Measurements from ENCODE around the gene B4GALT2. TPM values are rescaled to one million over a fixed set of nuclear protein-coding genes. Genes with fewer than 3 reads are reported as not detected.

B4GALT2 gene
- total and polyA plus RNA-seq, 2 of the 8 experiments (the other 6 are each of a cell fraction or from before 2014, with no cell fraction given), result 56.5 to 121 TPM

DNA sequence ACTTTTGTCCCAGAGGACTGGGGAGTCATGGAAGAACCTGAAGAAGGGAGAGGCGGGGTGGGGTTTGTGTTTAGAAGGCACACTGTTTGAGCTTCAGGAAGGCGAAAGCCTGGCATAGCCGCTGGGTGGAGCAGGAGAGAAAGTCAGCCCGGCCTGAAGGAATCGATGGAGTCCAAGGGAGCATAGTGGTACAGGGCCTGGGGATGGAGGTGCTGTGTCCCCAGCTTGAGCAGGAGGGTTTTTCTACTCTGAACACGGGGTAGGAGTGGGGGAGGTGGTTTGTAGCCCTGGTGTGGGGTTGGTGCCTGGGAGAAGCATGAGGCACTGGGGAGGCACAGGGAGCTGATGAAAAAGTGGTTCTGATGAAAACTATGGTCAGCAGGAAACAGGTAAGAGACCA is 7.7 kb downstream of the B4GALT2 start:
- ChIA-PET CTCF (ENCODE audit: partially characterized antibody) (interaction anchor here (0.9 to 21.8 kb wide), 9 partner anchors 10 to 274 kb away, joined by 3 to 478 read pairs (median 5); partner anchors contain the start of gene ATP6V0B), POLR2A (ENCODE audit: partially characterized antibody) (interaction anchor here (0.7 to 13.6 kb wide), 6 partner anchors 9 to 77 kb away, joined by 3 to 189 read pairs (median 4); partner anchors contain the start of genes ATP6V0B, B4GALT2, DPH2 and IPO13)
- peaks cover 0 to 18% (median 6%) of the 10 kb centered on the region in 4 experiments; a peak in 3 of 8 replicates for H3K36me3 ChIP-seq (ENCODE audit: control insufficient read depth in 2 of 4, insufficient read depth in 4 of 4, low read length in 3 of 4)
- FAIRE-seq (no peak), DNase-seq (ENCODE audit: low read depth in 1 of 2, low spot score in 2 of 2) (no peak)
- H3K79me1 ChIP-seq (ENCODE audit: low read depth, low read length), result peaks cover 8% of the 10 kb centered on the region
- no peaks in the 10 kb centered on the region for H3K27me3 ChIP-seq (replicated peaks in 1 of 4; ENCODE audit: control insufficient read depth in 3 of 4, extremely low read depth in 1 of 4, insufficient read depth in 3 of 4, low read length in 3 of 4)
- no peak overlapping the region for H2BK20ac ChIP-seq (ENCODE audit: low read length)
- H3K4me3 ChIP-seq (ENCODE audit: extremely low read depth in 1 of 4, insufficient read depth in 2 of 4, low read depth in 3 of 4, low read length in 4 of 4), result no peak overlapping the region
- peaks cover 6% of the 10 kb centered on the region; the same call in 1 of the 2 replicates for H3K23me2 ChIP-seq (ENCODE audit: low read depth, low read length)
- H4K91ac ChIP-seq (replicated peaks; ENCODE audit: insufficient read length, low read length), result no peak overlapping the region
- no peak overlapping the region for H2AFZ ChIP-seq (ENCODE audit: low read length)
- no peak overlapping the region for H3K56ac ChIP-seq (replicated peaks; ENCODE audit: insufficient read length, low read depth, low read length)
- peaks cover 0 to 5% (median 2%) of the 10 kb centered on the region in 4 experiments; a peak in 3 of 7 replicates for H3K4me1 ChIP-seq (replicated peaks in 1 of 4; ENCODE audit: control insufficient read depth in 3 of 4, insufficient read depth in 4 of 4, low read length in 3 of 4)
- 84% methylated on average over 6 of the region's 6 CpGs; no CpG with 5 or more reads in 1 of the 2 experiments for whole genome bisulfite sequencing, 2 experiments (ENCODE audit: extremely low coverage in 1 of 2, insufficient coverage in 1 of 2, insufficient read length in 1 of 2, insufficient replicate concordance in 2 of 2, low coverage in 1 of 2, low lambda C conversion rate in 2 of 2, missing lambda C conversion rate in 1 of 2)
- H3K4me2 ChIP-seq (ENCODE audit: insufficient read depth in 1 of 2, low read depth in 2 of 2, low read length in 2 of 2), result no peak overlapping the region
- H3K79me2 ChIP-seq (ENCODE audit: control insufficient read depth in 1 of 2, insufficient read depth in 2 of 2, low read length in 2 of 2), result no peaks in the 10 kb centered on the region
- H3K9ac ChIP-seq (replicated peaks in 1 of 4; ENCODE audit: extremely low read depth in 1 of 4, low read depth in 3 of 4, low read length in 3 of 4), result no peak overlapping the region
- no peak overlapping the region for H2AK5ac ChIP-seq (ENCODE audit: low read depth, low read length)
- TF ChIP-seq, protein P1, sequence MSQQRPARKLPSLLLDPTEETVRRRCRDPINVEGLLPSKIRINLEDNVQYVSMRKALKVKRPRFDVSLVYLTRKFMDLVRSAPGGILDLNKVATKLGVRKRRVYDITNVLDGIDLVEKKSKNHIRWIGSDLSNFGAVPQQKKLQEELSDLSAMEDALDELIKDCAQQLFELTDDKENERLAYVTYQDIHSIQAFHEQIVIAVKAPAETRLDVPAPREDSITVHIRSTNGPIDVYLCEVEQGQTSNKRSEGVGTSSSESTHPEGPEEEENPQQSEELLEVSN (IDR thresholded peaks at IDR 0.05), result no peak
- TF ChIP-seq SIX5 (IDR thresholded peaks at IDR 0.05; ENCODE audit: low read depth, low read length) (no peak), NRF1 (IDR thresholded peaks at IDR 0.05; ENCODE audit: low read depth, low read length) (no peak)
- no peak overlapping the region for H3K23ac ChIP-seq (ENCODE audit: insufficient read length)
- H2BK12ac ChIP-seq (ENCODE audit: low read depth, low read length), result no peak overlapping the region
- H3K4ac ChIP-seq (replicated peaks; ENCODE audit: insufficient read length, low read depth, low read length), result no peak overlapping the region
- no peak overlapping the region for H3K18ac ChIP-seq (ENCODE audit: extremely low read depth, low read length)
- no peak overlapping the region for H4K8ac ChIP-seq (ENCODE audit: extremely low read depth, insufficient read depth, low read length)
- H4K5ac ChIP-seq (ENCODE audit: insufficient read length, low read depth, low read length), result no peak overlapping the region
- H4K20me1 ChIP-seq (replicated peaks in 1 of 2; ENCODE audit: control insufficient read depth in 1 of 2, insufficient read depth in 2 of 2, low read length in 2 of 2), result peaks cover 0 to 17% of the 10 kb centered on the region in 2 experiments
- H2BK120ac ChIP-seq (replicated peaks; ENCODE audit: low read depth, low read length), result no peak overlapping the region
- no peak overlapping the region for H3K14ac ChIP-seq (ENCODE audit: insufficient read length)
- no peak overlapping the region for H3K27ac ChIP-seq (ENCODE audit: low read depth, low read length)
- H3K9me3 ChIP-seq (ENCODE audit: insufficient read depth in 2 of 2, low read depth in 1 of 2, low read length in 1 of 2), result no peaks in the 10 kb centered on the region
- H2BK5ac ChIP-seq (ENCODE audit: low read depth, low read length), result no peak overlapping the region
- H2BK15ac ChIP-seq (ENCODE audit: low read length), result no peak overlapping the region

All from H1 (cell line).